HepG2 (cell line): Measurements from ENCODE around the gene PCBP2. TPM values are rescaled to one million over a fixed set of nuclear protein-coding genes. Genes with fewer than 3 reads are reported as not detected.
A peak's percentile ranks its signal among the peaks of the same experiment; 100 is the strongest.

Experiments
- ATAC-seq: fragments of 200-7000 bp; cut with Tn5 transposase; 3 replicates; pipeline ENCODE4 v1.9.1; 2020; ENCODE audit warnings: mild to moderate bottlenecking, moderate library complexity
- BruUV-seq: library from RNA; stranded (reverse); fragments of 400-500 nt; replicated peaks from 2 replicates; lab custom pipeline; 2021; lab: Mats Ljungman, UMichigan
- CTCF ChIA-PET: fragments of 300-600 bp; formaldehyde crosslinking; extraction: SDS; loops from one replicate; lab custom pipeline; 2021; ENCODE audit warnings: low total read pairs, inconsistent platforms, low intra/inter-chr PET ratio; lab: Yijun Ruan, JAX
- POLR2A ChIA-PET: fragments of 350-600 bp; sonication (Branson Sonifier 250); formaldehyde crosslinking; loops from one replicate; lab custom pipeline; 2020; ENCODE audit warnings: antibody characterized with exemption, inconsistent platforms; lab: Yijun Ruan, JAX
- DNase-seq: peaks from one replicate; pipeline ENCODE4 v3.0.0-alpha.2; 2015; ENCODE audit warnings: low spot score
- FAIRE-seq: peaks from 3 replicates; lab custom pipeline; 2011; peaks lifted over from hg19 to GRCh38; lab: Jason Lieb, UNC
- H2AFZ ChIP-seq: one replicate; pipeline ENCODE4 v1.6.1; 2011; ENCODE audit warnings: low read length, inconsistent platforms
- H3K27ac ChIP-seq: fragments of 300-600 bp; 3 replicates; pipeline ENCODE4 v1.8.0; 2011; ENCODE audit warnings: mixed run types, mild to moderate bottlenecking, mixed read lengths, low read length, inconsistent platforms; ENCODE audit not compliant: insufficient read depth; ENCODE audit errors: extremely low read length
- H3K27me3 ChIP-seq, 2 experiments: fragments of 200-600 bp in 1 of 2; 2 replicates in 1 of 2; 3 replicates in 1 of 2; pipeline versions ENCODE4 v1.6.0 to v1.8.0; 2011; ENCODE audit warnings: low read length in 2 of 2, mild to moderate bottlenecking in 2 of 2, moderate library complexity in 2 of 2, inconsistent platforms in 1 of 2; ENCODE audit not compliant: insufficient read depth in 2 of 2, control insufficient read depth in 1 of 2
- H3K36me3 ChIP-seq, 2 experiments: fragments of 200-600 bp in 1 of 2; replicated peaks in 1 of 2; 2 replicates in 1 of 2; 3 replicates in 1 of 2; pipeline versions ENCODE4 v1.5.1 to v1.8.0; 2011; ENCODE audit warnings: low read length in 2 of 2, inconsistent platforms in 1 of 2; ENCODE audit not compliant: insufficient read depth in 2 of 2, control insufficient read depth in 1 of 2
- H3K4me1 ChIP-seq: 2 replicates; pipeline ENCODE4 v1.5.1; 2012; ENCODE audit warnings: low read length, inconsistent platforms; ENCODE audit not compliant: insufficient read depth
- H3K4me2 ChIP-seq: 2 replicates; pipeline ENCODE4 v1.6.0; 2011; ENCODE audit warnings: low read depth, low read length, inconsistent platforms
- H3K4me3 ChIP-seq, 3 experiments: fragments of 200-600 bp in 1 of 3; sonication (generic), shearing (Covaris generic) in 1 of 3; replicated peaks in 1 of 3; 2 replicates each; pipeline ENCODE4 v1.5.1; 2011 to 2016; ENCODE audit warnings: low read length in 3 of 3, inconsistent platforms in 2 of 3, low read depth in 2 of 3, mild to moderate bottlenecking in 2 of 3, control low read depth in 1 of 3, mixed read lengths in 1 of 3; ENCODE audit not compliant: insufficient read depth in 1 of 3
- H3K79me2 ChIP-seq: one replicate; pipeline ENCODE4 v1.6.1; 2011; ENCODE audit warnings: low read length, inconsistent platforms; ENCODE audit not compliant: insufficient read depth
- H3K9ac ChIP-seq: 2 replicates; pipeline ENCODE4 v1.6.0; 2011; ENCODE audit warnings: mild to moderate bottlenecking, low read depth, low read length, inconsistent platforms; ENCODE audit not compliant: insufficient read depth
- H3K9me3 ChIP-seq: 2 replicates; pipeline ENCODE4 v1.5.1; 2012; ENCODE audit warnings: mild to moderate bottlenecking, low read length
- H4K20me1 ChIP-seq: 2 replicates; pipeline ENCODE4 v1.6.0; 2011; ENCODE audit warnings: inconsistent platforms, mild to moderate bottlenecking, low read length, moderate library complexity; ENCODE audit not compliant: insufficient read depth
- DMAP1 ChIP-seq: IDR thresholded peaks from 2 replicates; pipeline ENCODE4 v1.6.1; 2016
- GABPA ChIP-seq, 2 experiments: IDR thresholded peaks; 2 replicates each; pipeline ENCODE4 v1.6.1; 2011 to 2016; ENCODE audit warnings: low read depth in 2 of 2, low read length in 1 of 2, missing biosample characterization in 1 of 2, missing genetic modification characterization in 1 of 2
- GATAD1 ChIP-seq: IDR thresholded peaks from 2 replicates; pipeline ENCODE4 v1.6.1; 2016; ENCODE audit warnings: missing genetic modification reagents, missing compliant biosample characterization
- GATAD2A ChIP-seq: IDR thresholded peaks from 2 replicates; pipeline ENCODE4 v1.6.1; 2016
- POLR2AphosphoS2 ChIP-seq: IDR thresholded peaks from 2 replicates; pipeline ENCODE4 v1.6.1; 2011; ENCODE audit warnings: low read depth, low read length, improper control_type of control experiment
- RBFOX2 ChIP-seq: fragments of 200-400 bp; formaldehyde crosslinking; IDR thresholded peaks from 2 replicates; pipeline ENCODE4 v1.6.1; 2017; ENCODE audit warnings: low read depth, mild to moderate bottlenecking, low read length
- RBM22 ChIP-seq: fragments of 200-400 bp; formaldehyde crosslinking; optimal IDR thresholded peaks from 2 replicates; pipeline ENCODE3; 2017; ENCODE audit warnings: mild to moderate bottlenecking, low read length, moderate library complexity
- TCF7 ChIP-seq: sonication (generic); IDR thresholded peaks from 2 replicates; pipeline ENCODE4 v1.6.1; 2016; ENCODE audit warnings: antibody characterized with exemption, low read depth
- TRIM24 ChIP-seq: sonication (generic); formaldehyde crosslinking; IDR thresholded peaks from 2 replicates; pipeline ENCODE4 v1.8.0; 2022; ENCODE audit warnings: mild to moderate bottlenecking, missing genetic modification reagents
- ZBTB26 ChIP-seq: IDR thresholded peaks from 2 replicates; pipeline ENCODE4 v1.6.1; 2016; ENCODE audit warnings: missing compliant biosample characterization, missing genetic modification reagents, borderline replicate concordance
- ZNF432 ChIP-seq: sonication (generic); formaldehyde crosslinking; IDR thresholded peaks from 2 replicates; pipeline ENCODE4 v1.5.0; 2020; ENCODE audit warnings: missing genetic modification reagents, mild to moderate bottlenecking, borderline replicate concordance
- ZNF550 ChIP-seq: sonication (generic); formaldehyde crosslinking; IDR thresholded peaks from 2 replicates; pipeline ENCODE4 v1.4.0; 2020; ENCODE audit warnings: mild to moderate bottlenecking, missing genetic modification reagents, borderline replicate concordance
- ZNF619 ChIP-seq: sonication (generic); formaldehyde crosslinking; IDR thresholded peaks from 2 replicates; pipeline ENCODE4 v1.4.0; 2020; ENCODE audit warnings: mild to moderate bottlenecking, missing genetic modification reagents
- ZNF800 ChIP-seq: sonication (generic); formaldehyde crosslinking; IDR thresholded peaks from 2 replicates; pipeline ENCODE4 v1.4.0; 2020; ENCODE audit warnings: missing genetic modification reagents
- WGBS: methylation state at CpG from one replicate; pipeline ENCODE4 v1.1.6; 2017; ENCODE audit warnings: low lambda C conversion rate; 5-methylcytosine and 5-hydroxymethylcytosine counted together
- in situ Hi-C: cut with HindIII; loops from 2 replicates; pipeline ENCODE4 v1.10.0; 2017; ENCODE audit warnings: low pct_unique_long_range_greater_than_20kb; ENCODE audit not compliant: extremely low pct_ligation_motif_present
- intact Hi-C: fragments of 100-400 bp; cut with micrococcal nuclease; formaldehyde crosslinking; loops from one replicate; pipeline ENCODE4 v1.10.0; 2022; ENCODE audit not compliant: unreplicated experiment
- polyA plus RNA-seq, 8 experiments: library from polyadenylated mRNA; depleted of rRNA in 3 of 8; stranded (reverse) in 7 of 8; unstranded in 1 of 8; fragments of >200 nt; fragmentation: Illumina TruSeq in 4 of 8; extraction: Trizol in 4 of 8; gene quantifications; 2 replicates each; pipeline versions ENCODE4 v1.2.1 to v1.2.3, GENCODE V29; 2011 to 2016; ENCODE audit warnings: low read depth in 4 of 8, missing spikeins in 1 of 8, mixed read lengths in 1 of 8; ENCODE audit not compliant: insufficient read depth in 1 of 8
- total RNA-seq, 5 experiments: library from RNA; depleted of rRNA; stranded (reverse); fragments of >200 nt; fragmentation: Illumina TruSeq; extraction: Trizol; gene quantifications; 2 replicates each; pipeline ENCODE4 v1.2.3, GENCODE V29; 2016; ENCODE audit warnings: low read depth in 1 of 5

Gene PCBP2
- total and polyA plus RNA-seq, 2 of the 13 experiments (the other 11 are each of a cell fraction or from before 2014, with no cell fraction given): 154 to 345 TPM

- Histone ChIP-seq H3K79me2 (peaks cover 74% of the 10 kb centered on the region), H3K4me2 (no peak overlapping the region), H3K27ac (no peak overlapping the region), H4K20me1 (peaks cover 77% of the 10 kb centered on the region), H3K4me3 (no peak overlapping the region), H3K9ac (no peak overlapping the region), H3K27me3 (no peaks in the 10 kb centered on the region), H2AFZ (no peak overlapping the region), H3K9me3 (no peaks in the 10 kb centered on the region), H3K36me3 (peaks cover 38 to 98% of the 10 kb centered on the region in 2 experiments), H3K4me1 (peaks cover 58% of the 10 kb centered on the region)
- 100% methylated on average over 3 of the region's 3 CpGs for WGBS
- TF ChIP-seq RBM22: peak; percentile 18
- TF ChIP-seq POLR2AphosphoS2: peak; percentile 79; the same call in 1 of the 2 replicates
- no peak for TF ChIP-seq ZNF619
- no peak for TF ChIP-seq GATAD1 (CRISPR knock-in tag)
- TF ChIP-seq RBFOX2: peak; percentile 45; the same call in 1 of the 2 replicates
- ATAC-seq: no peak
- ChIA-PET POLR2A (interaction anchor here (1.8 kb wide), 1 partner anchor 39 kb away, joined by 8 read pairs; the partner anchor contains the start of genes MAP3K12 and TARBP2), CTCF (no interaction called here)
- BruUV-seq: no TSS peak
- no peak for FAIRE-seq
- intact Hi-C loops (no loop called here), in situ Hi-C loops (no loop called here)
- no peak for DNase-seq
Observed at GRCh38 chr12:53461059-53461458, 9.2 kb downstream of the PCBP2 start.

GRCh38 chr12:53461591-53461990 lies 9.7 kb downstream of the PCBP2 start:
- no peak for FAIRE-seq
- TF ChIP-seq GATAD2A (CRISPR knock-in tag): no peak
- no peak for TF ChIP-seq TRIM24 (CRISPR knock-in tag)
- no peak for TF ChIP-seq ZNF800 (CRISPR knock-in tag)
- no peak for TF ChIP-seq ZNF550 (CRISPR knock-in tag)
- TF ChIP-seq TCF7: no peak
- TF ChIP-seq ZNF432 (CRISPR knock-in tag): no peak
- no peak for TF ChIP-seq DMAP1 (CRISPR knock-in tag)
- TF ChIP-seq ZBTB26 (CRISPR knock-in tag): no peak
- TF ChIP-seq GABPA (IDR thresholded peaks at IDR 0.05; ENCODE audit: low read depth, low read length): no peak
- TF ChIP-seq GABPA (CRISPR knock-in tag; IDR thresholded peaks at IDR 0.05; ENCODE audit: low read depth): no peak

More at GRCh38 chr12:53461591-53461990, 9.7 kb downstream of the PCBP2 start:
- DNase-seq: no peak
- WGBS: 94% methylated on average over 8 of the region's 8 CpGs
- peaks cover 71% of the 10 kb centered on the region for H3K79me2 ChIP-seq
- H3K9ac ChIP-seq: no peak overlapping the region
- intact Hi-C loops: no loop called here
- BruUV-seq: no TSS peak
- no peak overlapping the region for H3K4me3 ChIP-seq
- ChIA-PET POLR2A (interaction anchor here (1.2 to 1.8 kb wide), 2 partner anchors 8 to 39 kb away, joined by 4 to 8 read pairs; partner anchors contain the start of genes MAP3K12 and TARBP2), CTCF (no interaction called here)
- peaks cover 35 to 98% of the 10 kb centered on the region in 2 experiments for H3K36me3 ChIP-seq
- no peak overlapping the region for H3K27ac ChIP-seq
- H2AFZ ChIP-seq: no peak overlapping the region
- in situ Hi-C loops: no loop called here
- H3K27me3 ChIP-seq: no peaks in the 10 kb centered on the region
- peaks cover 78% of the 10 kb centered on the region for H4K20me1 ChIP-seq
- H3K4me1 ChIP-seq: peaks cover 57% of the 10 kb centered on the region
- no peak overlapping the region for H3K4me2 ChIP-seq
- no peak for ATAC-seq
- no peaks in the 10 kb centered on the region for H3K9me3 ChIP-seq
